Upper lobe of right lung (tissue), 1 donor: ENCODE data around the gene OR4C6. TPM values are rescaled to one million over a fixed set of nuclear protein-coding genes. Genes with fewer than 3 reads are reported as not detected.

Experiments used
- ATAC-seq: fragments of 200-7000 bp; cut with Tn5 transposase; one replicate; pipeline ENCODE4 v1.9.1; 2020; ENCODE audit warnings: mild to moderate bottlenecking, moderate library complexity
- DNase-seq: peaks from one replicate; pipeline ENCODE4 v3.0.0-alpha.2; 2020
- H3K27ac ChIP-seq: fragments of 200-600 bp; one replicate; pipeline ENCODE4 v1.8.0; 2022
- H3K27me3 ChIP-seq: fragments of 200-600 bp; one replicate; pipeline ENCODE4 v1.8.0; 2022; ENCODE audit warnings: mild to moderate bottlenecking
- H3K36me3 ChIP-seq: fragments of 200-600 bp; one replicate; pipeline ENCODE4 v1.8.0; 2022
- H3K4me1 ChIP-seq: fragments of 200-600 bp; one replicate; pipeline ENCODE4 v1.8.0; 2022
- H3K4me3 ChIP-seq: fragments of 200-600 bp; one replicate; pipeline ENCODE4 v1.8.0; 2022; ENCODE audit warnings: mild to moderate bottlenecking
- H3K9me3 ChIP-seq: fragments of 200-600 bp; one replicate; pipeline ENCODE4 v1.8.0; 2022
- intact Hi-C: fragments of 100-400 bp; cut with DNase I; formaldehyde crosslinking; loops from one replicate; pipeline ENCODE4 v1.11.0; 2022
- total RNA-seq: library from RNA; stranded (reverse); fragmentation: NEBNext Ultra II Directional; extraction: Animal tissue kit (Norgen Biotek cat#: 25700); gene quantifications from one replicate; pipeline ENCODE4 v1.2.1, GENCODE V29; 2021
- TF ChIP-seq, protein P1 (sequence below): fragments of 200-600 bp; IDR thresholded peaks from one replicate; pipeline ENCODE4 v1.8.0; 2022; ENCODE audit warnings: antibody characterized with exemption
- donor health status: DM: no; HTN: yes; CAD: no; lungs with severe emphysema.

Gene OR4C6
- total RNA-seq, 1 donor from 2014 or later: not detected

DNA sequence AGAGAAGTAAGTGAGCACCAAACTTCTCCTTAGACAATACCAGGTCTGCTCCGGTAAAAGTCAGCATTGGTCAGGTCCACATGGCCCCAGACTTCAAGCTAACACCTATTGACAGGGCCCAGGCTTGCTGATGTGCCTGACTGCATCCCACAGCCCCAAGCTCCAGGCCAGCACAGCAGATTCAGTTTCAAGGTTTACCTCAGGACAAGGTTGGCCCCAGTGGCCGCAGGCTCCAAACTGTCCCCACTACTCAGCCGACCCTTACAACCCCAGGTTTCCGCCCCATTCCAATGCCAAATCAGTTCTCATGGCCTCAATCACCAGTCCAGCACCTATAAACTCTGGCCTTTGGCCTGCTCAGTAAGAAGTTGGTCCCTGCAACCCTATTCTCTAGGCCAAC lies 39.4 kb downstream of the OR4C6 start:
- DNase-seq: no peak
- TF ChIP-seq, protein P1, sequence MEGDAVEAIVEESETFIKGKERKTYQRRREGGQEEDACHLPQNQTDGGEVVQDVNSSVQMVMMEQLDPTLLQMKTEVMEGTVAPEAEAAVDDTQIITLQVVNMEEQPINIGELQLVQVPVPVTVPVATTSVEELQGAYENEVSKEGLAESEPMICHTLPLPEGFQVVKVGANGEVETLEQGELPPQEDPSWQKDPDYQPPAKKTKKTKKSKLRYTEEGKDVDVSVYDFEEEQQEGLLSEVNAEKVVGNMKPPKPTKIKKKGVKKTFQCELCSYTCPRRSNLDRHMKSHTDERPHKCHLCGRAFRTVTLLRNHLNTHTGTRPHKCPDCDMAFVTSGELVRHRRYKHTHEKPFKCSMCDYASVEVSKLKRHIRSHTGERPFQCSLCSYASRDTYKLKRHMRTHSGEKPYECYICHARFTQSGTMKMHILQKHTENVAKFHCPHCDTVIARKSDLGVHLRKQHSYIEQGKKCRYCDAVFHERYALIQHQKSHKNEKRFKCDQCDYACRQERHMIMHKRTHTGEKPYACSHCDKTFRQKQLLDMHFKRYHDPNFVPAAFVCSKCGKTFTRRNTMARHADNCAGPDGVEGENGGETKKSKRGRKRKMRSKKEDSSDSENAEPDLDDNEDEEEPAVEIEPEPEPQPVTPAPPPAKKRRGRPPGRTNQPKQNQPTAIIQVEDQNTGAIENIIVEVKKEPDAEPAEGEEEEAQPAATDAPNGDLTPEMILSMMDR: no peak
- H3K27ac ChIP-seq: no peak overlapping the region
- no peaks in the 10 kb centered on the region for H3K4me1 ChIP-seq
- no peak for ATAC-seq
- intact Hi-C loops: no loop called here
- no peak overlapping the region for H3K4me3 ChIP-seq
- H3K27me3 ChIP-seq: no peaks in the 10 kb centered on the region
- no peaks in the 10 kb centered on the region for H3K36me3 ChIP-seq
- H3K9me3 ChIP-seq: no peaks in the 10 kb centered on the region

GRCh38 chr11:55707029-55707428 lies 45.0 kb downstream of the OR4C6 start:
- Histone ChIP-seq H3K27ac (no peak overlapping the region), H3K4me1 (no peaks in the 10 kb centered on the region), H3K9me3 (no peaks in the 10 kb centered on the region), H3K4me3 (no peak overlapping the region), H3K36me3 (no peaks in the 10 kb centered on the region), H3K27me3 (no peaks in the 10 kb centered on the region)
- TF ChIP-seq, protein P1: peak; percentile 52
- no peak for DNase-seq
- peak; percentile 30 for ATAC-seq
- intact Hi-C loops: no loop called here

GRCh38 chr11:55714982-55715888 lies 53.2 kb downstream of the OR4C6 start:
- no peaks in the 10 kb centered on the region for H3K4me1 ChIP-seq
- no peaks in the 10 kb centered on the region for H3K9me3 ChIP-seq
- H3K36me3 ChIP-seq: no peaks in the 10 kb centered on the region
- intact Hi-C loops: no loop called here
- peak; percentile 37 for ATAC-seq
- TF ChIP-seq, protein P1: peak; percentile 13
- no peak overlapping the region for H3K27ac ChIP-seq
- no peaks in the 10 kb centered on the region for H3K27me3 ChIP-seq
- H3K4me3 ChIP-seq: no peak overlapping the region
- DNase-seq: no peak

Other genes starting within 250 kb of the OR4C6 start
- not detected for gene OR4C15, start 107.7 kb upstream of the OR4C6 start, total RNA-seq
- gene OR4C16, start 90.1 kb upstream of the OR4C6 start, total RNA-seq: not detected
- gene OR4C11, start 54.6 kb upstream of the OR4C6 start, total RNA-seq: not detected
- gene OR4P4, start 27.1 kb upstream of the OR4C6 start, total RNA-seq: not detected
- gene OR4S2, start 13.9 kb upstream of the OR4C6 start, total RNA-seq: not detected
- gene OR5D13, start 111.2 kb downstream of the OR4C6 start, total RNA-seq: not detected
- gene OR5D14, start 133.4 kb downstream of the OR4C6 start, total RNA-seq: not detected
- not detected for gene OR5L1, start 149.2 kb downstream of the OR4C6 start, total RNA-seq
- gene OR5D18, start 157.4 kb downstream of the OR4C6 start, total RNA-seq: not detected
- gene OR5L2, start 165.0 kb downstream of the OR4C6 start, total RNA-seq: not detected
- gene OR5D16, start 176.6 kb downstream of the OR4C6 start, total RNA-seq: not detected
- not detected for gene TRIM51, start 221.1 kb downstream of the OR4C6 start, total RNA-seq